GM18858 (cell line): ENCODE results near the gene CPVL.

ENCODE experiments used
- ATAC-seq: cut with Tn5 transposase; IDR thresholded peaks from one replicate; pipeline ENCODE4 v1.9.1; 2021; ENCODE audit not compliant: unreplicated experiment

CPVL gene

GRCh38 chr7:29045258-29046086 lies 100.9 kb downstream of the CPVL start:
- ATAC-seq = no peak

- ATAC-seq = no peak
Observed at GRCh38 chr7:29044554-29044953, 101.8 kb downstream of the CPVL start.

- no peak for ATAC-seq
Observed at GRCh38 chr7:29043576-29043975, 102.8 kb downstream of the CPVL start.

GRCh38 chr7:29042824-29043231 lies 103.5 kb downstream of the CPVL start:
- ATAC-seq = no peak

- no peak for ATAC-seq
Observed at GRCh38 chr7:29041991-29042390, 104.3 kb downstream of the CPVL start.

GRCh38 chr7:29040579-29040925 lies 105.8 kb downstream of the CPVL start:
- ATAC-seq = no peak

GRCh38 chr7:29039821-29040578 lies 106.3 kb downstream of the CPVL start:
- no peak for ATAC-seq

GRCh38 chr7:29038463-29038862 lies 107.9 kb downstream of the CPVL start:
- no peak for ATAC-seq

- no peak for ATAC-seq
Observed at GRCh38 chr7:29035044-29035740, 111.1 kb downstream of the CPVL start.

- ATAC-seq = no peak
Observed at GRCh38 chr7:29033584-29033983, 112.8 kb downstream of the CPVL start.

GRCh38 chr7:29032146-29032545 lies 114.2 kb downstream of the CPVL start:
- no peak for ATAC-seq

- no peak for ATAC-seq
Observed at GRCh38 chr7:29030781-29031275, 115.5 kb downstream of the CPVL start.

- ATAC-seq = no peak
Observed at GRCh38 chr7:29022291-29022988, 123.9 kb downstream of the CPVL start.

- no peak for ATAC-seq
Observed at GRCh38 chr7:29019896-29020295, 126.4 kb downstream of the CPVL start.

GRCh38 chr7:29019387-29019786 lies 127.0 kb downstream of the CPVL start:
- ATAC-seq = no peak

GRCh38 chr7:29017713-29018112 lies 128.6 kb downstream of the CPVL start:
- no peak for ATAC-seq

- ATAC-seq = no peak
Observed at GRCh38 chr7:29014725-29015124, 131.6 kb downstream of the CPVL start.

- no peak for ATAC-seq
Observed at GRCh38 chr7:29013931-29014330, 132.4 kb downstream of the CPVL start.

- no peak for ATAC-seq
Observed at GRCh38 chr7:29013082-29013695, 133.1 kb downstream of the CPVL start.

- no peak for ATAC-seq
Observed at GRCh38 chr7:29009947-29010346, 136.4 kb downstream of the CPVL start.

- no peak for ATAC-seq
Observed at GRCh38 chr7:29008590-29008989, 137.7 kb downstream of the CPVL start.
